Fibroblast of the aortic adventitia (primary cell): Measurements from ENCODE around the gene MYO7A. TPM values are rescaled to one million over a fixed set of nuclear protein-coding genes. Genes with fewer than 3 reads are reported as not detected.

Source experiments
- DNase-seq: peaks from one replicate; pipeline ENCODE4 v3.0.0-alpha.2; 2010; ENCODE audit warnings: low read depth
- H3K4me3 ChIP-seq: 2 replicates; pipeline ENCODE4 v1.5.1; 2011; ENCODE audit warnings: low read depth, mild to moderate bottlenecking, control low read depth, low read length, moderate library complexity
- total RNA-seq: library from RNA; depleted of rRNA; stranded (reverse); fragments of >200 nt; gene quantifications from 2 replicates; pipeline ENCODE4 v1.2.3, GENCODE V29; 2012; ENCODE audit warnings: low replicate concordance
- TF ChIP-seq, protein P1 (sequence below): IDR thresholded peaks from 2 replicates; pipeline ENCODE4 v1.5.1; 2011; ENCODE audit warnings: mild to moderate bottlenecking, low read length, control low read depth, inconsistent platforms; ENCODE audit not compliant: insufficient read depth

Gene MYO7A
- total RNA-seq, 1 donor = 0.45 TPM

DNA sequence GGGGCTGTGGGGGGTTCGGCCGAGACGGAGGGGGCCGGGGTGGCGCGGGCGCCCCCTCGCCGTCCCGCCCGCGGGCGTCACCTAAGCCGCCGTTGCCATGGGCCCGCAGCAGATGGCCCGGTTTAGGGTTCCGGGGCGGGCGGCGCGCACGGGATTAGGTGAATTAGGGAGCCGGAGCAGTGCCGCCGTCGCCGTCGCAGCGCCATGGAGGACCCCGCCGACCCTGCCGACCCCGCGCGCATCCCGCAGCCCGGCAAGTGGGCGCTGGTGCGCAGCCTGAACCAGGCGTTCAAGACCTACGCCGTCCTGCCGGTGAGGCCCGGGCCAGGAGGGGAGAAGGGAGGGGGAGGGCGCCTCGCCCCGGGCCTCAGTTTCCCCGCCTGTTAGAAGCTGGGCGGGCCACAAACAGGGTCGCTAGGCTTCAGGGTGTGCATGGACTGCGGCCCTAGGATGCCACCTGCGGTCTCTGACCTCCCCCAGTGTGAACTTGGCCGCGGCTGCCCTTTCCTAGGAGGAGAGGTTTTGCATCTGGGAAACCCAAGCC lies 10.1 kb downstream of the MYO7A start:
- TF ChIP-seq, protein P1, sequence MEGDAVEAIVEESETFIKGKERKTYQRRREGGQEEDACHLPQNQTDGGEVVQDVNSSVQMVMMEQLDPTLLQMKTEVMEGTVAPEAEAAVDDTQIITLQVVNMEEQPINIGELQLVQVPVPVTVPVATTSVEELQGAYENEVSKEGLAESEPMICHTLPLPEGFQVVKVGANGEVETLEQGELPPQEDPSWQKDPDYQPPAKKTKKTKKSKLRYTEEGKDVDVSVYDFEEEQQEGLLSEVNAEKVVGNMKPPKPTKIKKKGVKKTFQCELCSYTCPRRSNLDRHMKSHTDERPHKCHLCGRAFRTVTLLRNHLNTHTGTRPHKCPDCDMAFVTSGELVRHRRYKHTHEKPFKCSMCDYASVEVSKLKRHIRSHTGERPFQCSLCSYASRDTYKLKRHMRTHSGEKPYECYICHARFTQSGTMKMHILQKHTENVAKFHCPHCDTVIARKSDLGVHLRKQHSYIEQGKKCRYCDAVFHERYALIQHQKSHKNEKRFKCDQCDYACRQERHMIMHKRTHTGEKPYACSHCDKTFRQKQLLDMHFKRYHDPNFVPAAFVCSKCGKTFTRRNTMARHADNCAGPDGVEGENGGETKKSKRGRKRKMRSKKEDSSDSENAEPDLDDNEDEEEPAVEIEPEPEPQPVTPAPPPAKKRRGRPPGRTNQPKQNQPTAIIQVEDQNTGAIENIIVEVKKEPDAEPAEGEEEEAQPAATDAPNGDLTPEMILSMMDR = no peak
- H3K4me3 ChIP-seq = no peak overlapping the region
- DNase-seq = no peak

DNA sequence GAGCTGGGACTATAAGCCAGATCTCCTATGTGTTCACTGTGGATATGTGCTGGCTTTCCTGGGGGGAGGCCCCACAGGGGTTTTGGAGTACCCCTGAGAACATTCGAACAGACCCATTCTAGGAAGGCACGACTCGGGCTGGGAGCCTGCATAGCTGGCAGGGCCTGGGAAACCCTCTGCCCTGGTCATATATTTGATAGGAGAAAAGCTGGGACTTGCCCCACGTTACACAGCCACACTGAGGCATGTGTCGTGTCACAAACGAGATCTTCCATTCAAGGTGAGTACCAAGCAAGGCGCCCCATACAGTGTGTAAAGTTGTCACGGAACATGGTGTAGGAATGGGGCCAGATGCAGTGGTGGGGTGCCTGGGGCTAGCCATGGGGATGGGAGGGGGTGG lies 11.2 kb downstream of the MYO7A start:
- TF ChIP-seq, protein P1 = no peak
- no peak overlapping the region for H3K4me3 ChIP-seq
- no peak for DNase-seq

DNA sequence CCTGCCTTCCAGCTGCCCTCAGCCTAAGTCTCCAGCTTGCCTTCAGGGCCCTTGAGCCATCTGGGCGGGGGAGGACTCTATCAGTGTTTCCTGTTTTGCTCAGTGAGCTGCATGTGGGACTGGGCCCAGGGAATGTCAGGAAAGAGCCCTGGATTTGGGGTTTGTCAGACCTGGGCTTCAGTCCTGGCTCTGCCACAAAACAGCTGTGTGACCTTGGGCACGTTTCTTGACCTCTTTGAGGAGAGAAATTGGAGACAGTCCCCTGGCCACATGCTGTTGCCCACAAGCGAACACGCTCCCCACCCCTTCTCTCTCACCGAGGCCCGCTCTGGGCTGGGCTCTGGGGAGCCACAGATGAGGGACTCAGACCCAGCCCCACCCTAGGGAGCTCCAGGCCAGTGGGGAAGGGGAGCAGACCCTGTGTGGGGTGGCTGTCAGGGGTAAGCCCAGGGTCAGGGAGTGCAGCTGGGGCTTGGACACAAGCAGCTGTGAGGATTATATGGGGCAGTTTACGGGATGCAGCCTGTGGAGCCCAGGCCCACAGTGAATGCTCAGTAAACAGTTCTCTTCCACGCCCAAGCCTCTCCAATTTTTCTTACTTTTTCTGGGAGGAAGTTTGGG lies 12.3 kb downstream of the MYO7A start:
- TF ChIP-seq, protein P1 = no peak
- no peak overlapping the region for H3K4me3 ChIP-seq
- DNase-seq = peak; percentile 80

DNA sequence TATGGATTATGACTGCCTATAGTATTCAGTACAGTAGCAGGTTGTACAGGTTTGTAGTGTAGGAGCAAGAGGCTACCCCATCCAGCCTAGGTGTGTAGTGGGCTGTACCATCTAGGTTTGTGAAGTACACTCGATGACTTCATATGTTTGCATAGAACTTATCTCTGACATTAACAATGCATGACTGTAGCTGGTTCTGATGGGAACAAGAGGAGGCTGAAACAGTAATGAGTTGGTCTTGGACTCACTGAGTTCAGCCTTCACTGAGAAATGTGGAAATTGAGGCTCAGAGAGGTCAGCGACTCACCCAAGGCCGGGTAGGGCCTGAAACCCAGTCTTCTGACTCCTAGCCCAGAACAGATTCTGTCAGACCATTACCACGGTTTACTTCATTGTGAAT lies 13.0 kb downstream of the MYO7A start:
- peak; percentile 78 for DNase-seq
- TF ChIP-seq, protein P1 = no peak
- no peak overlapping the region for H3K4me3 ChIP-seq

DNA sequence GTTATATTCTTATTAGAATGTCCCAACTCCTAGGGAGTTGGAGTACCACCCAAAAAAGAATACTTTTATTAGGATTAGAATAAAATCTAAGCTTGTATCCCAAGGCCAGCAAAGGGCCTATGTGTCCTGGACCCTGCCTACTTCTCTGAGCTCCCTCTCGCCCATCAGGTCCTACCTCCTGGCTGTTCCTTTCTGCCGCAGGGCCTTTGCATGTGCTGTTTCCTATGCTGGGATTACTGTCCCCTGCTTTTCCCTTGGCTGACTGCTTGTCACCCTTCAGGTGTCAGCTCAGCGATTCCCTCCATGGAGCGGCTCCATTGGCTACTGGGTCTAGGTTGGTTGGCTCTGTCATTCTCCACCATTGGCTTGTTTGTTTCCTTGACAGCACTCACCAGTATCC lies 13.4 kb downstream of the MYO7A start:
- H3K4me3 ChIP-seq = no peak overlapping the region
- no peak for DNase-seq
- TF ChIP-seq, protein P1 = no peak

DNA sequence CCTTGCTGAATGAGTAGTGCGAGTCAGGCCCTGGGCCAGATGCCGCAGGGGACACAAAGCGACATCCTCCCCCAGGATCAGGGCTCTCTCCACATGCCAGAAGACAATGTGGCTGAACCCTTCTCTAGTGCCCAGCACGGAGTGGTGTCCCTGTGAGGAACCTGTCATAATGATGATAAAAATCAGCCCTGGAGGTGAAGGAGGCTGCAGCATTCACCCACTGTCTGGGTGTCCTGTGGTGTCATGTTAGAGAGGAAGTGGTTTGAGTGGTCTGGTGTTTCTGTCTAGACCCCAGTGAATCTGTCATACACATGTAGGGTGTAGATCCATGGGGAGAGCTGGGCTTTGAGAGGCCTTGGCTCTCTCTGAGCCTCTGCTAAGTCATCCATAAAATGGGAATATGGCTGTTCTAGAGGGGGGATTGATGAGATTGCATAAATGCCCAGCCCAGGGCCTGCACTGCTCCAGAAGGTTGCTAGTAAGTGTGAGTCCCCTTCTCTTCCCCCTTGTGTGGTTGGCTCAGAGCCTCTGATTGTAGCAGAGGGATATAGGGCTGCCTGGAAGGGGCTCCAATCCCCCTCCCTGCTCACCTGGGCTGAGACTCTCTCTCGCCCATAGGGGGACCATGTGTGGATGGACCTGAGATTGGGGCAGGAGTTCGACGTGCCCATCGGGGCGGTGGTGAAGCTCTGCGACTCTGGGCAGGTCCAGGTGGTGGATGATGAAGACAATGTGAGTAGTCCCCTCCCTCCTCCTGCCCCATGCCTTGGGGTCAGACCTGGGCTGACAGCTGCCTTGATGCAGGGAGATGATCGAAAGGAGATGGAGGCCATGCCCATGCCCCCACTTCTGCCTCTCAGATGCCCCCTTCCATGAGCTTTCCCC lies 14.3 kb downstream of the MYO7A start:
- no peak overlapping the region for H3K4me3 ChIP-seq
- TF ChIP-seq, protein P1 = no peak
- DNase-seq = no peak
